VCaP (cell line): ENCODE data around the gene NAALADL2.
"Not testable (repeated sequence)": the region's sequence is repeated elsewhere in the genome, so short reads cannot be mapped to it uniquely, and the experiment has no call there.

Experiments
- H3K27ac ChIP-seq: fragments of 450-650 bp; 2 replicates; pipeline ENCODE4 v1.5.1; 2017
- CTCF ChIP-seq: fragments of 450-650 bp; conservative IDR thresholded peaks from 2 replicates; pipeline ENCODE4 v1.5.1; 2017; ENCODE audit warnings: mild to moderate bottlenecking, moderate library complexity

NAALADL2 gene

GRCh38 chr3:175127075-175127662 is 268.0 kb downstream of the NAALADL2 start:
- peak overlapping the region; percentile 66 for H3K27ac ChIP-seq
- TF ChIP-seq CTCF, result no peak

- H3K27ac ChIP-seq, result no peak overlapping the region
- TF ChIP-seq CTCF, result no peak
Observed at GRCh38 chr3:175129126-175129525, 270.0 kb downstream of the NAALADL2 start.

GRCh38 chr3:175129571-175129970 is 270.4 kb downstream of the NAALADL2 start:
- H3K27ac ChIP-seq, result no peak overlapping the region
- TF ChIP-seq CTCF, result no peak

- H3K27ac ChIP-seq, result not testable (repeated sequence)
Observed at GRCh38 chr3:175131866-175132265, 272.7 kb downstream of the NAALADL2 start.

GRCh38 chr3:175132706-175133105 is 273.6 kb downstream of the NAALADL2 start:
- H3K27ac ChIP-seq, result not testable (repeated sequence)

- no peak overlapping the region for H3K27ac ChIP-seq
Observed at GRCh38 chr3:175144368-175144767, 285.2 kb downstream of the NAALADL2 start.

GRCh38 chr3:175146258-175146657 is 287.1 kb downstream of the NAALADL2 start:
- H3K27ac ChIP-seq, result no peak overlapping the region
- peak; percentile 65 for TF ChIP-seq CTCF

More at GRCh38 chr3:175144368-175144767, 285.2 kb downstream of the NAALADL2 start:
- TF ChIP-seq CTCF, result no peak

- TF ChIP-seq CTCF, result no peak
- H3K27ac ChIP-seq, result no peak overlapping the region; the same call in 1 of the 2 replicates
Observed at GRCh38 chr3:175149675-175150074, 290.5 kb downstream of the NAALADL2 start.
